HUES6 (cell line): ENCODE results near the gene H3-3A.

Experiments used
- H3K27ac ChIP-seq: 2 replicates; pipeline ENCODE4 v1.7.0; 2013; ENCODE audit warnings: low read depth, mild to moderate bottlenecking, low read length, inconsistent platforms
- H3K27me3 ChIP-seq: 2 replicates; pipeline ENCODE4 v1.6.1; 2013; ENCODE audit warnings: low read length; ENCODE audit not compliant: control insufficient read depth, insufficient read depth
- H3K36me3 ChIP-seq: 2 replicates; pipeline ENCODE4 v1.6.1; 2013; ENCODE audit warnings: low read length; ENCODE audit not compliant: control insufficient read depth, insufficient read depth
- H3K4me1 ChIP-seq: 2 replicates; pipeline ENCODE4 v1.6.1; 2013; ENCODE audit warnings: low read length; ENCODE audit not compliant: control insufficient read depth, insufficient read depth
- H3K4me3 ChIP-seq: 2 replicates; pipeline ENCODE4 v1.5.1; 2013; ENCODE audit warnings: low read depth, low read length
- H3K9ac ChIP-seq: one replicate; pipeline ENCODE4 v1.6.1; 2013; ENCODE audit warnings: mild to moderate bottlenecking, low read length
- H3K9me3 ChIP-seq: 2 replicates; pipeline ENCODE4 v1.6.1; 2013; ENCODE audit warnings: low read depth, low read length; ENCODE audit not compliant: control insufficient read depth, insufficient read depth

The H3-3A gene

GRCh38 chr1:226033991-226034390, 28.5 kb upstream of the H3-3A start:
- no peak overlapping the region for H3K4me3 ChIP-seq
- H3K9me3 ChIP-seq = no peaks in the 10 kb centered on the region
- H3K27me3 ChIP-seq = no peaks in the 10 kb centered on the region
- no peak overlapping the region for H3K9ac ChIP-seq
- no peaks in the 10 kb centered on the region for H3K36me3 ChIP-seq
- H3K4me1 ChIP-seq = no peaks in the 10 kb centered on the region
- no peak overlapping the region for H3K27ac ChIP-seq

- no peak overlapping the region for H3K4me3 ChIP-seq
- no peaks in the 10 kb centered on the region for H3K27me3 ChIP-seq
- no peaks in the 10 kb centered on the region for H3K9me3 ChIP-seq
- no peaks in the 10 kb centered on the region for H3K4me1 ChIP-seq
- no peak overlapping the region for H3K9ac ChIP-seq
- no peaks in the 10 kb centered on the region for H3K36me3 ChIP-seq
- H3K27ac ChIP-seq = no peak overlapping the region
Observed at GRCh38 chr1:226034482-226034881, 28.0 kb upstream of the H3-3A start.

- H3K4me3 ChIP-seq = no peak overlapping the region
- H3K27ac ChIP-seq = no peak overlapping the region
- no peaks in the 10 kb centered on the region for H3K27me3 ChIP-seq
- H3K4me1 ChIP-seq = no peaks in the 10 kb centered on the region
- no peaks in the 10 kb centered on the region for H3K36me3 ChIP-seq
- H3K9me3 ChIP-seq = no peaks in the 10 kb centered on the region
- no peak overlapping the region for H3K9ac ChIP-seq
Observed at GRCh38 chr1:226035915-226036314, 26.6 kb upstream of the H3-3A start.

- no peak overlapping the region for H3K4me3 ChIP-seq
- no peaks in the 10 kb centered on the region for H3K36me3 ChIP-seq
- H3K9ac ChIP-seq = no peak overlapping the region
- no peaks in the 10 kb centered on the region for H3K27me3 ChIP-seq
- no peaks in the 10 kb centered on the region for H3K9me3 ChIP-seq
- H3K27ac ChIP-seq = no peak overlapping the region
- no peaks in the 10 kb centered on the region for H3K4me1 ChIP-seq
Observed at GRCh38 chr1:226038661-226039060, 23.9 kb upstream of the H3-3A start.

GRCh38 chr1:226041419-226041818, 21.1 kb upstream of the H3-3A start:
- Histone ChIP-seq H3K4me3 (no peak overlapping the region), H3K9me3 (no peaks in the 10 kb centered on the region)

GRCh38 chr1:226044514-226045101, 17.9 kb upstream of the H3-3A start:
- Histone ChIP-seq H3K36me3 (no peaks in the 10 kb centered on the region), H3K9ac (no peak overlapping the region), H3K4me3 (no peak overlapping the region), H3K27me3 (no peaks in the 10 kb centered on the region), H3K27ac (no peak overlapping the region), H3K9me3 (no peaks in the 10 kb centered on the region), H3K4me1 (no peaks in the 10 kb centered on the region)

More at GRCh38 chr1:226041419-226041818, 21.1 kb upstream of the H3-3A start:
- no peaks in the 10 kb centered on the region for H3K36me3 ChIP-seq
- no peak overlapping the region for H3K27ac ChIP-seq
- H3K27me3 ChIP-seq = no peaks in the 10 kb centered on the region
- H3K9ac ChIP-seq = no peak overlapping the region
- H3K4me1 ChIP-seq = no peaks in the 10 kb centered on the region

GRCh38 chr1:226046240-226046639, 16.3 kb upstream of the H3-3A start:
- Histone ChIP-seq H3K4me3 (no peak overlapping the region), H3K27me3 (no peaks in the 10 kb centered on the region), H3K27ac (no peak overlapping the region), H3K9ac (no peak overlapping the region), H3K4me1 (no peaks in the 10 kb centered on the region), H3K36me3 (no peaks in the 10 kb centered on the region), H3K9me3 (no peaks in the 10 kb centered on the region)

- H3K36me3 ChIP-seq = no peaks in the 10 kb centered on the region
- H3K27me3 ChIP-seq = no peaks in the 10 kb centered on the region
- no peak overlapping the region for H3K27ac ChIP-seq
- H3K9me3 ChIP-seq = no peaks in the 10 kb centered on the region
- no peak overlapping the region for H3K9ac ChIP-seq
- H3K4me3 ChIP-seq = no peak overlapping the region
- no peaks in the 10 kb centered on the region for H3K4me1 ChIP-seq
Observed at GRCh38 chr1:226047495-226047894, 15.0 kb upstream of the H3-3A start.

GRCh38 chr1:226048886-226049285, 13.6 kb upstream of the H3-3A start:
- Histone ChIP-seq H3K27ac (no peak overlapping the region), H3K9me3 (no peaks in the 10 kb centered on the region), H3K27me3 (no peaks in the 10 kb centered on the region), H3K36me3 (no peaks in the 10 kb centered on the region), H3K4me1 (no peaks in the 10 kb centered on the region), H3K4me3 (no peak overlapping the region), H3K9ac (no peak overlapping the region)

GRCh38 chr1:226050133-226050532, 12.4 kb upstream of the H3-3A start:
- Histone ChIP-seq H3K4me3 (no peak overlapping the region), H3K27ac (no peak overlapping the region), H3K36me3 (no peaks in the 10 kb centered on the region), H3K27me3 (no peaks in the 10 kb centered on the region), H3K4me1 (peaks cover 7% of the 10 kb centered on the region), H3K9me3 (no peaks in the 10 kb centered on the region), H3K9ac (no peak overlapping the region)

- Histone ChIP-seq H3K4me1 (peaks cover 7% of the 10 kb centered on the region), H3K27ac (no peak overlapping the region), H3K27me3 (no peaks in the 10 kb centered on the region), H3K9me3 (no peaks in the 10 kb centered on the region), H3K36me3 (no peaks in the 10 kb centered on the region), H3K9ac (no peak overlapping the region), H3K4me3 (no peak overlapping the region)
Observed at GRCh38 chr1:226051365-226051764, 11.2 kb upstream of the H3-3A start.

GRCh38 chr1:226052061-226052460, 10.5 kb upstream of the H3-3A start:
- Histone ChIP-seq H3K36me3 (no peaks in the 10 kb centered on the region), H3K9ac (no peak overlapping the region), H3K4me3 (no peak overlapping the region), H3K9me3 (no peaks in the 10 kb centered on the region), H3K27me3 (no peaks in the 10 kb centered on the region), H3K4me1 (peaks cover 7% of the 10 kb centered on the region), H3K27ac (no peak overlapping the region)
